Naive thymus-derived CD4-positive, alpha-beta T cell (primary cell): ENCODE results near the gene SPSB3. TPM values are rescaled to one million over a fixed set of nuclear protein-coding genes. Genes with fewer than 3 reads are reported as not detected.

Source experiments
- ATAC-seq: fragments of 150-1000 bp; cut with Tn5 transposase; 2 replicates; pipeline ENCODE4 v1.10.0; 2021; ENCODE audit warnings: mild to moderate bottlenecking, moderate library complexity
- CTCF ChIA-PET: fragments of 350-600 bp; sonication (Branson Sonifier 250); formaldehyde crosslinking; loops from one replicate; lab custom pipeline; 2021; ENCODE audit warnings: antibody characterized with exemption; lab: Charles Lee
- POLR2A ChIA-PET: fragments of 350-600 bp; sonication (Branson Sonifier 250); formaldehyde crosslinking; loops from one replicate; lab custom pipeline; 2021; ENCODE audit warnings: antibody characterized with exemption, inconsistent platforms; lab: Charles Lee
- DNase-seq, 9 donors: peaks; one replicate each; pipeline versions ENCODE4 v3.0.0 to v3.0.0-alpha.2; 2020 to 2022; ENCODE audit warnings: mixed read lengths in 1 of 9
- H3K27ac ChIP-seq: one replicate; pipeline ENCODE4 v1.7.0; 2013; ENCODE audit warnings: mild to moderate bottlenecking, low read depth, low read length, moderate library complexity
- H3K27me3 ChIP-seq, 2 donors: one replicate each; pipeline ENCODE4 v1.7.0; 2013; ENCODE audit warnings: low read length in 2 of 2, mild to moderate bottlenecking in 2 of 2, moderate library complexity in 2 of 2; ENCODE audit not compliant: control insufficient read depth in 2 of 2, insufficient read depth in 2 of 2
- H3K36me3 ChIP-seq, 3 experiments: 1 replicate in 2 of 3; 2 replicates in 1 of 3; pipeline ENCODE4 v1.7.0; 2013; ENCODE audit warnings: low read length in 3 of 3, mild to moderate bottlenecking in 3 of 3, moderate library complexity in 1 of 3; ENCODE audit not compliant: insufficient read depth in 3 of 3, control insufficient read depth in 2 of 3
- H3K4me1 ChIP-seq, 2 donors: one replicate each; pipeline ENCODE4 v1.7.0; 2013; ENCODE audit warnings: low read length in 2 of 2, mild to moderate bottlenecking in 2 of 2, moderate library complexity in 1 of 2; ENCODE audit not compliant: control insufficient read depth in 2 of 2, insufficient read depth in 2 of 2
- H3K4me3 ChIP-seq: 2 replicates; pipeline ENCODE4 v1.7.0; 2013; ENCODE audit warnings: mild to moderate bottlenecking, low read length
- H3K9me3 ChIP-seq, 3 experiments: 1 replicate in 2 of 3; 2 replicates in 1 of 3; pipeline ENCODE4 v1.7.0; 2013; ENCODE audit warnings: low read length in 3 of 3; ENCODE audit not compliant: control insufficient read depth in 2 of 3
- H3K27ac Mint-ChIP-seq, 9 donors: one replicate each; pipeline ENCODE4 v1.8.0; 2020 to 2022; ENCODE audit warnings: mixed read lengths in 9 of 9, mild to moderate bottlenecking in 8 of 9, moderate library complexity in 5 of 9, inconsistent platforms in 2 of 9
- H3K27me3 Mint-ChIP-seq, 5 donors: one replicate each; pipeline ENCODE4 v1.8.0; 2021 to 2022; ENCODE audit warnings: mixed read lengths in 5 of 5, mild to moderate bottlenecking in 1 of 5
- H3K36me3 Mint-ChIP-seq, 5 donors: one replicate each; pipeline ENCODE4 v1.8.0; 2020 to 2022; ENCODE audit warnings: mixed read lengths in 5 of 5, mild to moderate bottlenecking in 3 of 5, inconsistent platforms in 1 of 5
- H3K4me1 Mint-ChIP-seq, 7 donors: one replicate each; pipeline ENCODE4 v1.8.0; 2020 to 2022; ENCODE audit warnings: mixed read lengths in 7 of 7, mild to moderate bottlenecking in 3 of 7, inconsistent platforms in 1 of 7
- H3K4me3 Mint-ChIP-seq, 10 donors: one replicate each; pipeline ENCODE4 v1.8.0; 2020 to 2022; ENCODE audit warnings: mild to moderate bottlenecking in 10 of 10, mixed read lengths in 10 of 10, moderate library complexity in 6 of 10, inconsistent platforms in 2 of 10
- H3K9me3 Mint-ChIP-seq, 11 donors: one replicate each; pipeline ENCODE4 v1.8.0; 2020 to 2022; ENCODE audit warnings: mixed read lengths in 11 of 11, mild to moderate bottlenecking in 4 of 11, inconsistent platforms in 1 of 11, moderate library complexity in 1 of 11
- intact Hi-C, 2 donors: fragments of 100-400 bp; cut with micrococcal nuclease; formaldehyde crosslinking; loops; one replicate each; pipeline ENCODE4 v1.15.1; 2023
- polyA plus RNA-seq, 2 donors: library from polyadenylated mRNA; unstranded; fragments of 300-500 nt; fragmentation: Illumina TruSeq; gene quantifications; one replicate each; pipeline ENCODE4 v1.2.3, GENCODE V29; 2021
- total RNA-seq, 6 experiments: library from RNA in 5 of 6; stranded (reverse) in 5 of 6; gene quantifications; 1 replicate in 5 of 6; 2 replicates in 1 of 6; pipeline ENCODE4 v1.2.3 and lab custom pipeline; 2021 to 2026

SPSB3 gene
- total and polyA plus RNA-seq, 7 experiments from 2014 or later = 38.2 to 127 (median 67.0) TPM

- H3K4me3 Mint-ChIP-seq = peak overlapping the region in 8 of 10 donors; percentile 20 to 91 (median 42)
- intact Hi-C loops = loop anchor here in 1 of 2 donors (10.0 kb wide), 1 partner anchor 430 kb away; no protein-coding TSS in a partner anchor
Observed at GRCh38 chr16:1775006-1775845, 7.1 kb downstream of the SPSB3 start.

GRCh38 chr16:1774448-1774780 lies 8.0 kb downstream of the SPSB3 start:
- no peak for ATAC-seq
- peak overlapping the region in 1 of 9 donors; percentile 59 for H3K27ac Mint-ChIP-seq
- Histone ChIP-seq H3K27ac (peak overlapping the region; percentile 85), H3K9me3 (no peaks in the 10 kb centered on the region), H3K4me1 (peaks cover 13 to 26% of the 10 kb centered on the region in 2 donors), H3K27me3 (no peaks in the 10 kb centered on the region), H3K36me3 (peaks cover 0 to 51% (median 0%) of the 10 kb centered on the region in 3 experiments), H3K4me3 (no peak overlapping the region)
- no peak for DNase-seq
- H3K36me3 Mint-ChIP-seq = peaks cover 0 to 9% (median 0%) of the 10 kb centered on the region in 5 donors
- H3K9me3 Mint-ChIP-seq = peaks cover 0 to 3% (median 0%) of the 10 kb centered on the region in 11 donors
- intact Hi-C loops = loop anchor here in 1 of 2 donors (5.0 to 10.0 kb wide), 3 partner anchors 242 to 493 kb away; partner anchors contain the start of genes RNPS1 and TMEM204
- POLR2A ChIA-PET = interaction anchor here (1.1 to 7.9 kb wide), 5 partner anchors 7 to 69 kb away, joined by 3 to 93 read pairs (median 5); partner anchors contain the start of genes FAHD1, HAGH, MAPK8IP3 and NUBP2
- peaks cover 8 to 23% (median 13%) of the 10 kb centered on the region in 7 donors for H3K4me1 Mint-ChIP-seq
- H3K27me3 Mint-ChIP-seq = peaks cover 0 to 2% (median 0%) of the 10 kb centered on the region in 5 donors
- CTCF ChIA-PET = interaction anchor here (0.6 to 1.4 kb wide), 2 partner anchors 8 to 84 kb away, joined by 3 to 8 read pairs; partner anchors contain the start of genes NUBP2 and SPSB3
- H3K4me3 Mint-ChIP-seq = peak overlapping the region in 5 of 10 donors; percentile 6 to 91 (median 58)

More at GRCh38 chr16:1775006-1775845, 7.1 kb downstream of the SPSB3 start:
- no peaks in the 10 kb centered on the region for H3K9me3 ChIP-seq
- H3K27me3 ChIP-seq = no peaks in the 10 kb centered on the region
- no peak overlapping the region for H3K27ac ChIP-seq
- no peak for ATAC-seq
- H3K4me1 ChIP-seq = peaks cover 13 to 25% of the 10 kb centered on the region in 2 donors
- H3K9me3 Mint-ChIP-seq = peaks cover 0 to 3% (median 0%) of the 10 kb centered on the region in 11 donors
- ChIA-PET CTCF (interaction anchor here (1.4 kb wide), 1 partner anchor 7 kb away, joined by 8 read pairs; the partner anchor contains the start of genes NUBP2 and SPSB3), POLR2A (interaction anchor here (1.1 to 7.9 kb wide), 5 partner anchors 6 to 69 kb away, joined by 3 to 93 read pairs (median 5); partner anchors contain the start of genes FAHD1, HAGH, MAPK8IP3 and NUBP2)
- H3K4me3 ChIP-seq = no peak overlapping the region
- peak overlapping the region in 1 of 9 donors; percentile 62 for H3K27ac Mint-ChIP-seq
- peaks cover 0 to 2% (median 0%) of the 10 kb centered on the region in 5 donors for H3K27me3 Mint-ChIP-seq
- H3K36me3 Mint-ChIP-seq = peaks cover 0 to 8% (median 0%) of the 10 kb centered on the region in 5 donors
- H3K36me3 ChIP-seq = peaks cover 0 to 59% (median 0%) of the 10 kb centered on the region in 3 experiments
- no peak for DNase-seq
- peaks cover 8 to 24% (median 10%) of the 10 kb centered on the region in 7 donors for H3K4me1 Mint-ChIP-seq

- POLR2A ChIA-PET = interaction anchor here (1.1 to 7.9 kb wide), 5 partner anchors 8 to 68 kb away, joined by 3 to 93 read pairs (median 5); partner anchors contain the start of genes FAHD1, HAGH, MAPK8IP3 and NUBP2
- peak in 1 of 9 donors; percentile 38 for DNase-seq
- peaks cover 13 to 26% of the 10 kb centered on the region in 2 donors for H3K4me1 ChIP-seq
- H3K27me3 ChIP-seq = no peaks in the 10 kb centered on the region
- CTCF ChIA-PET = interaction anchor here (0.6 to 1.4 kb wide), 2 partner anchors 9 to 84 kb away, joined by 3 to 8 read pairs; partner anchors contain the start of genes NUBP2 and SPSB3
- Mint-ChIP-seq H3K27me3 (peaks cover 0 to 2% (median 0%) of the 10 kb centered on the region in 5 donors), H3K4me1 (peaks cover 8 to 23% (median 11%) of the 10 kb centered on the region in 7 donors), H3K27ac (peak overlapping the region in 6 of 9 donors; percentile 43 to 92 (median 61)), H3K36me3 (peaks cover 0 to 9% (median 0%) of the 10 kb centered on the region in 5 donors), H3K4me3 (peak overlapping the region; percentile 74 to 99 (median 96)), H3K9me3 (peaks cover 0 to 3% (median 0%) of the 10 kb centered on the region in 11 donors)
- H3K27ac ChIP-seq = peak overlapping the region; percentile 85
- no peaks in the 10 kb centered on the region for H3K9me3 ChIP-seq
- peaks cover 0 to 47% (median 0%) of the 10 kb centered on the region in 3 experiments for H3K36me3 ChIP-seq
- peak overlapping the region; percentile 70 for H3K4me3 ChIP-seq
- peak; percentile 4 for ATAC-seq
- intact Hi-C loops = loop anchor here (1.0 to 10.0 kb wide), 10 partner anchors 8 to 493 kb away; partner anchors contain the start of genes CRAMP1 (in 2 of the 2), HAGH (in 2 of the 2), IFT140 (in 2 of the 2) and MAPK8IP3 (in 2 of the 2)
Observed at GRCh38 chr16:1773703-1774447, 8.5 kb downstream of the SPSB3 start.

GRCh38 chr16:1772908-1773702 lies 9.3 kb downstream of the SPSB3 start, which contains the start of gene MRPS34:
Gene MRPS34, minus strand, starts transcription at chr16:1773134. Its CDS starts 15 bp downstream, at chr16:1773119.
- CTCF ChIA-PET = interaction anchor here (0.7 to 3.3 kb wide), 3 partner anchors 8 to 10 kb away, joined by 4 to 13 read pairs (median 8); partner anchors contain the start of genes NUBP2 and SPSB3
- H3K36me3 ChIP-seq = peaks cover 0 to 46% (median 0%) of the 10 kb centered on the region in 3 experiments
- POLR2A ChIA-PET = interaction anchor here (1.0 to 7.9 kb wide), 11 partner anchors 9 to 251 kb away, joined by 3 to 93 read pairs (median 5); partner anchors contain the start of genes FAHD1, HAGH, JPT2 and MAPK8IP3
- Mint-ChIP-seq H3K9me3 (peaks cover 0 to 3% (median 0%) of the 10 kb centered on the region in 11 donors), H3K4me1 (peaks cover 8 to 23% (median 11%) of the 10 kb centered on the region in 7 donors), H3K36me3 (peaks cover 0 to 9% (median 0%) of the 10 kb centered on the region in 5 donors), H3K4me3 (peak within 1 kb of the TSS; percentile 91 to 99 (median 98)), H3K27ac (peak within 1 kb of the TSS; percentile 86 to 98 (median 95)), H3K27me3 (peaks cover 0 to 2% (median 0%) of the 10 kb centered on the region in 5 donors)
- intact Hi-C loops = loop anchor here (1.0 to 10.0 kb wide), 10 partner anchors 9 to 494 kb away; partner anchors contain the start of genes CRAMP1 (in 2 of the 2), HAGH (in 2 of the 2), IFT140 (in 2 of the 2) and MAPK8IP3 (in 2 of the 2)
- peak within 1 kb of the TSS; percentile 70 for H3K4me3 ChIP-seq
- H3K9me3 ChIP-seq = no peaks in the 10 kb centered on the region
- H3K27ac ChIP-seq = peak within 1 kb of the TSS; percentile 85
- ATAC-seq (peak; percentile 76), DNase-seq (peak; percentile 61 to 88 (median 73))
- peaks cover 13 to 26% of the 10 kb centered on the region in 2 donors for H3K4me1 ChIP-seq
- no peaks in the 10 kb centered on the region for H3K27me3 ChIP-seq
